ENCODE measurements around the gene KCNN3.

Gene KCNN3

DNA sequence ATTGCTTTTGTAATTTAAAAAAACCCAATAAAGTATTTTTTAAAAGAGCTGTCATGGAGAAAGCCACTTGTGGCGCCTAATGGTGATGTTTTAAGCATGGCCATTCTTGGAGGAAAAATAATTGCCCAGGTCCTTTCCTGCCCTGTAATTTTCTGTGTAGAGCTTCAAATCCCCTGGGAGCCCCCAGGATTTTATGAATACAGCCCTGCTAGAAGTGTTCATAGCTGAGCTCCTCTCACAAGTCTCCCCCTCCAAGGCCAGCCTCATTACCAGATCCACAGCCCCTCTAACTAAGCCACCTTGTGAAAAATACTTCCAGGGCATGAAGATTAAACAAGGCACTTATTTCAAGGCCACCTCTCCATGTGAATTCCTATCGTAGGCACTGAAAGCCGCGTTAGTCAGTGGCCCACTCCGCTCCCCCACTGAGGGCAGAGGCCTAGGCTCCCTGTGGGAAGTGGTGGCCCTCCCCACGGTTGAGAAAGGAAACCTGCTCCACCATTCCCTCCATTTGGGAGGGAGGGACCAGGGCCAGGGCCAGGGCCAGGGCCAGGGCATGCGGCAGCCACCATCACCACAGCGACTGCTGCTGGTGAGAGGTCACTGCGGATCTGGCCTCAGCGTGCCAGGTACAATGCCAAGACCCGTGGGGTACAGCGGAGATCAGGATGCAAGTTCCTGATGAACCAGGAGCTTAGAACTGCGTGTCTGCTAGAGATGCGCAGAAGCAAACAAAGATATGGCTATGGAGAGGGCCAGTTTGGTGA is 83.1 kb downstream of the KCNN3 start:
- FAIRE-seq = no peak

DNA sequence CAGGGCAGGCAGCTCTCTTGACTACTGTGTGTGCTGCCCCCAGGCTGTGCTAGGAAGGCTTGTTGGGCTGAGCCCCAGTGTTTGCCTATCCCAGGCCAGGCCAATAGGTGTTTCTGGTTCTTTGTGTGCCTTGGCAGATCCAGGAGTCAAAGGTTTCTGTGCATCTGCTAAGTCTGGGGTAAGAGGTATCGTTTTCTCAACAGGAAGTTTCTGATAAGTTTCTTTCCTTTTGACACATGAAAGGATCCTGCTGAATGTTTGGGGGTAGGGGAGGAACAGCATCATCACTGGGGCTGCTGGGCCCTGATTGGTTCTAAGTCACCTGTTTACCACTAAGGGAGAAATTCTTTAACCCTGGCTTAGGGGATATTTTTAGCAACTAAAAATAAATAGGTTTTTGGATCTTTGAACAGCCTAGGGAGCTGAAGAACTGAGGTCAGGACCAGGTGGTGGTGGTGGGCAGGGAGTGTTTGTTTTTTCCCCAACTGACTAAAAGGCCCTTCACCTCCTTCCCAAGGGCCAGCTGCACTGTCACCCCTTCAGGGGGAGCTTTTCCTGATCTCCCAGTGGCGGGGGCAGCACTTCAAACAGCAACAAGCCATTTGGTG is 85.1 kb downstream of the KCNN3 start:
- FAIRE-seq = no peak

DNA sequence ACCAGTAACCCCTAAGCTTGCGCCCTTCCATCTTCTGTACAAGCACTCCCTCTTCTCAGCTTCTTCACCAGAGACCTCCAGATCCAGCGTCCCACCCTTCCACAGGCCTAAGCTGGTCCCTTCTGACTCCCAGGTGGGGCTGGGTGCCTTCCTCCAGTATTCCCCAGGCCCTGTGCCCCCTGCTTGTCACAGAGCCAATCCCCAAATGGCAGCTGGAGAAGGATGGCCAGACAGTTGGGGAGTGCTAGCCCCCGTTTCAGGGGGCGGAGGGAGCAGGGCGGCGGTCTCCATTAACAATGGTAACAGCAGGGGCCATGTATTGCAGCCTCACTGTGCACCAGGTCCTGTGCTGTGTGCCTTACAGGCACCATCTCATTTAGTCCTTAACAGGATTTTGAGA is 85.7 kb downstream of the KCNN3 start:
- FAIRE-seq = no peak

DNA sequence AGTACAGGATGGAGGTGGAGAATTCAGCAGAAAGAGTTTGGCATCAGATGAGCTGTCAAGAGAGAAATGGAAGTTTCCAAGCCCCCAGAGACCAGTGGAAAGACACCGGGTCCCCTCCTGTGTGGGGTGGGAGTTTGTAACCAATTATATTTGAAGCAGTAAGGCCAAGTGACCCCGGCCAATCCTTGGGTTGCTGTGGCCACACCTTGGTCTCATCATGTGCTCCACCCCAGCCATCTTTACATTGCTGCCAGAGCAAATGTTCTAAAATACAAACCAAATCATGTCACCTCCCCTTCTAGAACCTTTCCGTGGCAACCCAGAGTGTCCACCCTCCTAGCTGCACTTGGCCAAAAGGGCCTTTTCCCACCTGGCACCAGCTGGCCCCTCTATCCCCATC is 86.1 kb downstream of the KCNN3 start:
- FAIRE-seq = no peak

DNA sequence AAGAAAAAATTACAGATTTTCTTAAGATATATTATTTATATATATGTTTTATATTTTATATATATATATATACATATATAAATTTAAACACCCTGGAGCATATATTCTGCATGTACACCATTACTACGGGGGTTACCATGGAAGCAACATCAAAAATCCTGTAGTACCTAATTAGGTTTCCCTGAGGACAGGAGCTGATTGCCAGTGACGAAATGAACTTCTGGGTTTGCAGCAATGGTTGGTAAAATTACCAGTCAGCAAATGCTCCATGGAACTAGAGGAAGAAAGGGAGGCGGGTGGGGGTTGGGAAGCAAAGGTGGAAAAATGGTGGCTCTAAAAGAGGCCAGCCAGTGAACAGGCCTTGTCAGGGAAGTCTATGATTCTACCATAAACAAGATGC is 89.5 kb downstream of the KCNN3 start:
- no peak for FAIRE-seq

DNA sequence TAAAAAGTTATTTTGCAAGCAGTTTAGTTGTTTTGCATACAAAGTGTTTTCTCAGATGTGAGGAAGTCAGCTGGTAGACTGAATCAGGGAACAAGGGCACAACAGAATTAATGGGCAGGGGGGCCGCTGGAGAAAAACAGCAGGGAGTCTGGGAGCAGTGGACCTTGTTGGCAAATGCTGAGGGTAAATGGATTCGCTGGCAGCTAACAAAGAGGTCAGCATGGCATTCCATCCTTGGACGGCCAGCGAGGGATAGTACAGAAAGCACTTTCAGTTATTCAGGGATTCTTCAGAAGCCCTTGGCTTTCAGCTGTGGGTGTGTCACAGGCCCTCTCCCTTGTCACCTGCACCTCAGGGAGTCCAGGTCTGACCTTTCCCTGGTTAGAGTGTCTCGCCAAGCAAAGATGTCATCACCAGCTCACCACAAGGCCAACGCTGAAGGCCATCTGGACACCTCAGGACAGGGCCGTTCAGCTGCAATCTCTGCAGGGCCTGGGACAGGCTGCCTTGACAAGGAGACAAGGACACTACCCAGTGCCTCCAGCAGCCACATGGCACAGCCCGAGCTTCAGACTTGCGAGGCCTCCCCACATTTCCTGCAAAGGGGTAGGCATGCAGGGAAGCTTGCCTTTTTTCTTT is 90.4 kb downstream of the KCNN3 start:
- no peak for FAIRE-seq

DNA sequence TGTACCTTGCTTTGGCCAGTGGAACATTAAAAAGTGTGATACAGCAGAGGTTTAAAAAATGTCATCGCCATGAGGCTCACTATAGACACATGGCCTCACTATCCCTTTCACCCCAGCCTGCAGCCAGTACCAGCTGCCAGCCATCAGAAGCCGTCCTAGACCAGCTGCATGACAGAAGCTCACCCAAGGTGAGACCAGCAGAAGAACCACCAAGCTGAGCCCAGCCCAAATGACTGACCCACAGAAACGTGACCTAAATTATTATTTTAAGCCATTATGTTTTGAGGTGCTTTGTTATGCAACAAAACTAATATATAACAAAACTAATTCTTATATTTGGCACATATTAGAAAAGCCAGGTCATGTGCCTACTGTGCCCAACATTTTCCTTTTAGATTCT is 91.1 kb downstream of the KCNN3 start:
- FAIRE-seq = no peak

DNA sequence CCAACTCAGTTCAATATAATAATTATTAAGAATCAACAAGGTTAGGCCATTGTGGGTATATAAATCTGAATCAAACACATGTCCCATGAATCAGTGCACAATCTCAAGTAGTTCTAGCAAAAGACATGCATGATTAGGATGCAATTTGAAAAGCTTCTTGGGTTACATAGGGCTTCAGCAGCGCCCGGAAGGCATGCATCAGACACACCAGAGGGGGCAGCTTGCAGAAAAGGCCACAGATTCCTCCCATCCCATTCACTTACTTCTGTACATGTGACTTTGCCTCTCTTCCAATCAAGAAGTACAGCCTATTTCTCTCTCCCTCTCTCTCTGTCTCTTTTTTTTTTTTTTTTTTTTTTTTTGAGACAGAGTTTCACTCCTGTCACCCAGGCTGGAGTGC is 91.8 kb downstream of the KCNN3 start:
- no peak for FAIRE-seq

DNA sequence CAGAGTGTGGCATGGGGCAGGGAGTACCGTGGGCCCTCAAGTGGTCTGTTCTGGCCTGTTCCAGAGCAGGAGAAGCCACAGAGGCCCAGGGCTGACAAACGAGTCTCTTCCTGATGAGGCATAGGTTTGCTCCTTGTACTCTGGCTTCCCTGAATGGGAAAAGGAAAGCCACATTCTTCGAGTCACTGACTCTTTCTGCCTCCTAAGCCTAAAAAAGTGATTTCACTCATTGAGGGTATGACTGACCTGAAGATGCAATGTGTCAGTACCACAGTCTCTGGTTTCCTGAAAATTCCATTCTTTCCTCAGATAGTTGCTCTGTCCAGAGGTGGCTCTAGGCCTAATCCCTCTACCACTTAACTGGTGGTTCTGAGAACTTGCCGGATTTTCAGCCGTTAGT is 92.3 kb downstream of the KCNN3 start:
- FAIRE-seq = no peak

DNA sequence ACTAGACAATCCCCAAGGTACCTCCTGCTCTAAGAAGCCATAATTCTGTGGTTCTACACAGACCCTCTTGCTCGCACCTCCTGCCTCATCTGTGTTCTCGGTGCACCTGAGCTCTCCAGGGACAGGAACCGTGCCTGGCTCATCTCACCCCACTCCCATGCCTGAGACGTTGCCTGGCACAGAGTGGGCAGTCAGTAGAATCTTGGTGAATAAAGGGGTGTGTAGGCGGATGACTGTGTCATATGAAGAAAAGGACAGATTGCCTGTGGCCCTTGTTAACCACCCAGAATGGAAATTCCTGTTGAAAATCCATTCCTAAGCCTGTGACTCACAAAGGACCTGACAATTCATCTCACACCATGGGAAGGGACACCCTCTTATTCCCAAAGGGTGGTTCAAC is 92.9 kb downstream of the KCNN3 start:
- FAIRE-seq = no peak

DNA sequence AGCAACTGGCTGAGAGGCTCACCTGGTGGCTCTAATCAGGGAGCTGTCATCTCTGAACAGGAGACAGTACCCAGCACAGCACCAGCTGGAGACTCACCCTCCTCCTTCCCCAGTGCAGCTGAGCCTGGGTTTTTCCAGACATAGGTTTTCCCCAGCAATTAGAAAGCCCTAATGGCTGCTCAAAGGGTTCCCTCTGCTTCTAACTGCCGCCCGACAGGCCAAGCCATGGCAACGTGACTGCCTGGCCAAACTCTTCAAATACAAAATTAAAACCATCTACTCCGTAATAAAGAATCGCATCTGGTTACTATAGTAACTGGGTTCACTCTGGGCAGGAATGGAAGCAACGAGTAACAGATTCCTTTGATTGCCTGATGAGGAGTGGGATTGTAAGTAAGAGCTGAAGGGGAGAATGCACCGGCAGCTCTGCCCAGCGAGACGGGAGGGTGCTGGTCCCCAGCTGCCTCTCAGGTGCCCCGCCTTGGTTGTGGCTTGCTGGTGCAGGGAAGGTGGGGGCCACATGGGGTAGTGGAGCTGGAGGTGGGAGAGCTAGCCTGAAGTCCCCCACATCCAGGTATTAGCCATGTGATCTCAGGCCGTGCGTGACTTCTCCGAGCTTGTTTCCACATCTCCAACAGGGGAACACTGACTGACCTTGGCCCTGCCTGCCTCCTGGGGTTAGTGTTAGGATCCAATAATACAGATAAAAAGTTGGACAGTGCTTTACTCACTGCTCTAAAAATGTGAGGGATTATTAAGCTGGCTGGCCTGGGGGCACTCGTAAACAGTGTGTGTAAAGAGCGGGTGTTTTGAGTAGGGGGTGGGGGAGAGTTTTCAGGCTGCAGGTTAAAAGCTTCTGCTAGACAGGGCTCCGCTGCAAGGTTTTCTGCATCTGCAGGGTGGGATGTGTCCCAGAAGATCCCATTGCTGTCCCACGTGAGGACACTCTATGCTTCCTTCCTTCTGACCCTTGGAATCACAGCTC is 94.2 kb downstream of the KCNN3 start:
- FAIRE-seq = no peak

DNA sequence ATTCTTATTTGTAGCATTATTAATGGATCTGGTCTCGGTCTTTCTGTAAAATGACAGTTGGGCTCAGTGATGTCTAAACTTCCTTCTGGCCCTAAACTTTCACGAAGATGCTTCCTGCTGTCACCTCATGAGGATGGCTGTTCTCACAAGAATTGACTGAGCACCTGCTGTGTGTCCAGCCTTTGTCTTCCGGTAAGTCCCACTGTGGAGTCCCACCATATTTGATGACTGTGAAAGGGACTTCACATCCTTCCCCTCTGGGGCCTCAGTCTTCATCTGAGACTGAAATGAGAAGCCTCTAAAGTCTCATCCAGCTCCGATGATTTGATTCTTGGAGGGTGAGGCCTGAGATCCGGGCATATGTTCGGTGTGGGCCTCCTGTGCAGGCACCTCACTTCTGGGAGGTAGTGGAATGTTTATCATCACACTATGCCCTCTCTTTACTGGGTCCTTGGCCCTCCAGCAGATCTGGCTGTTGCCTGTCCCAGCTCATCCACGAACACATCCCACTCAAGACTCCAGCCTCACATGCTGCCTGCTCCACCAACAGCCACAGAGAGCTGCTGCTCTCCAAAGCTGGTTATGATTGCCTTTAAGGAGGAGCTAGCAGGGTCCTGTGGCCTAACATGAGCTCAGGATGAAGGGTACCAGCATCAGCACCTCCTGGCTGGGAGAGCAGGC is 95.8 kb downstream of the KCNN3 start:
- no peak for FAIRE-seq

DNA sequence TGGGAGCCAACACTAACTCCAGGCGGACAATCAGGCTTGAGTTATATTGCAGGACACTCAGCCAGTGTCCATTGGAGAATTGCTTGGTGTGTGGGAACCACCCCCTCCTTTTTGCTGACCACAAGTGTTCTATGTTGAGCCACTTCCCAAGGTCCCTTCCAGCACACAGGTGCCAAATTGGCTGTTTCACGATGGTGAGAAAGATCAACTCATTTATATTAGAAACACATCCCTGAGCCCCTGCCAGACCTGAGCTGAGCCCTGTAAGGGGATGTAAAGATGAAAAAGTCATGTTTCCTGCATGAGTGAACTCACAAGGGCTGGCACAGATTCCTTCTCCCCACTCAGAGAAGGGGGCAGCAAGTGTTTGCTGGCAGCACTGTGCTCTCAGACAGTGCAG is 96.5 kb downstream of the KCNN3 start:
- no peak for FAIRE-seq

DNA sequence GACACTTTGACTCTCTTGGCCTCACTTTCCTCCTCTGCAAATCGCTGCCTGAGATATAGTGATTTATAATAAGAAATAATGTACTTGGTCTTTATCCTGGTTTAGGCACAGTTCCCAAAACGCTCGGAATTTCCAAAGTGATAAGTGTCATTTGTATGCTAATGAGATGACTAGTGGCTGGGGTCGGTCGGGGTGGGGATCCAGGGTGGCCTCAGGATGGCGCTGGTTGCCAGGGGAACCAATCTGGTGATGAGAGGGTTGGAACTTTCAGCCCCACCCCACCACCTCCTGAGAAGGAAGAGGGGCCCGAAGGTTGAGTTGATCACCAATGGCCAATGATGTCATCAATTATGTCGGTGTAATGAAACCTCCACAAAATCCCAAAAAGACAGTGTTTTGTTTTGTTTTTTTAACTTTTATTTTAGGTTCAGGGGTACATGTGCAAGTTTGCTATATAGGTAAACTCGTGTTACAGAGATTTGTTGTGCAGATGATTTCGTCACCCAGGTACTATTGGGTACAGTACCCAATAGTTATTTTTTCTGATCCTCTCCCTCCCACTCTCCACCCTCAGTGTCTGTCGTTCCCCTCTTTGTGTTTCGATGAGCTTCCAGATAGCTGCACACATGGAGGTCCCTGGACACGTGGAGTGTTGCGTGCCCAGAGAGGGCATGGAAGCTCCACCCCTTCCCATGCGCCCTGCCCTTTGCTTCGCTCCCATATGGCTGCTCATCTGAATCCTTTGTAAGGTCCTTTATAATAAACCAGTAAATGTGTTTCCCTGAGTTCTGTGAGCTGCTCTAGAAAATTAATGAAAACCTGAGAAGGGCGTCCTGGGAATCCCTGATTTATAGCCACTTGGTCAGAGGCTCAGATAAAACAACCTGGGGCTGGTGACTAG is 97.2 kb downstream of the KCNN3 start:
- no peak for FAIRE-seq

DNA sequence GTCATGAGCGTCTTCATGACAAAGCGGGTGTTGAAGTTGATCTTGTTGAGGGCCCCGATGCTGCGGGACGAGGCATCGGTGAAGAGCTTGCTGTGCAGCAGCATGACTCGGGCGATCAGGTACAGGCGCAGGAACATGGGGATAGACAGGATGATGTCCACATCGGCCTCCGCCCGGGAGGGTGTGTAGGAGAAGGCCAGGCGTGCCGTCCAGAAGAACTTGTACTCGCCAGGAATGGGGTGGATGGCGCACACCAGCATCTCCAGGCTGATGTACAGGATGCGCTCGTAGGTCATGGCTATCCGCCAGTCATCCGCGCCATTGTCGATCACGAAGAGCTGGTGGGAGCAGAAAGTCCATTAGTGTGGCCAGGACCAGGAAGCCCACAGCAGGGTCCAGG is 98.0 kb downstream of the KCNN3 start:
- no peak for FAIRE-seq

DNA sequence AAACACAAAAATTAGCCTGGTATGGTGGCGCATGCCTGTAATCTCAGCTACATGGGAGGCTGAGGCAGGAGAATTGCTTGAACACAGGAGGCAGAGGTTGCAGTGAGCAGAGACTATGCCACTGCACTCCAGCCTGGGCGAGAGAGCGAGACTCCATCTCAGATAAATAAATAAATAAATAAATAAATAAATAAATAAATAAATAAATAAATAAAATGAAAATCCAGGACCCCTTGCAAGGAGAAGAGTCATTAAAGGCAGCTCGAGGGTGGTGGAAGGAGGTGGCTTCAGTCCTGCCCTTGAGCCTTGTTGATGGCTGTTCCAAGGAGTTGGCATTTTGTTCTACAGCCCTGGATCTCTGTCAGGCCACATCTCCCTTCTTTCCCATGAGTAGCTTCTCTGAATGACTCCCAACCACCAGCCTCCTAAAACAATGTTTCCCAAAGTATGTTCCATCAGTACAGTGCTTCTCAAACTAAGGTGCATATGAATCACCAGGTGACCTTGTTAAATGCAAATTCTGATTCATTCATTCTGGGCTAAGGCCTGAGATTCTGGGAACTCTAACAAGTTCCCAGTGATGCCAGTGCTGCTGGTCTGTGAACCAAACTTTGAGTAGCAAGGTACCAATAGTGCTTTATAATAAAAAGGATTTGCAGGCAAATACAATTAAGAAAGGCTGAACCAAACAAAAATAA is 99.0 kb downstream of the KCNN3 start:
- FAIRE-seq = no peak

DNA sequence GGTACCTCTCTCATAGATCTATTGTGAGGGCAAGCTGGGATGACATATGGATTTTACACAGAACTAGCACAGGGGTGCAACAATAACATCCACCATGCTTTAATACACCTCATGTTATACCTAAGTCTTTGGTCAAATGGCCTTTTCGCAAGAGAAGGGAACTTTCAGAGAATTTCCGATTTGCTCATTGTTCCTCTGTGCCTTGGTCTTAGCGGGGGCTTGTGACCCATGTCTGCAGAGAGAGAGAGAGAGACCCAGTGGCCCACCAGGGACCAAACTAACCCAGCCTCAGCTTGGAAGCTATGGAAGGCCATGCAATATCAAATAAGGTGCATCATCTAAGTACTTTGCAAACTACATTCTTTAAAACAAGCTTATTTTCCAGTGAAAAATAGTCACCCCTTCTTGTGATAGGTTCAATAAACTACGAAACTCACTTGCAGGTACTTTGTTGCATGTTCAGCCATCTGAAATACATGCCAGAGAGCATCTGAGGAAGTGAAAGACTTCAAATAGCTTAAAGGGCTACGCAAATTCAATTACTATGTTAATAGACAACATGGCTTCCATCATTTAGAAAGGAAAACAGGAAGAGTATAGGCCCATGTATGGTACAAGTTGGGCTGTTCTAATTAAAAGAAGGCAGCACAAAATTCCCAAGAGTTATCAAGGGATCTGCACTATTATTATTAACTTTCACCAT is 100.7 kb downstream of the KCNN3 start:
- FAIRE-seq = no peak

DNA sequence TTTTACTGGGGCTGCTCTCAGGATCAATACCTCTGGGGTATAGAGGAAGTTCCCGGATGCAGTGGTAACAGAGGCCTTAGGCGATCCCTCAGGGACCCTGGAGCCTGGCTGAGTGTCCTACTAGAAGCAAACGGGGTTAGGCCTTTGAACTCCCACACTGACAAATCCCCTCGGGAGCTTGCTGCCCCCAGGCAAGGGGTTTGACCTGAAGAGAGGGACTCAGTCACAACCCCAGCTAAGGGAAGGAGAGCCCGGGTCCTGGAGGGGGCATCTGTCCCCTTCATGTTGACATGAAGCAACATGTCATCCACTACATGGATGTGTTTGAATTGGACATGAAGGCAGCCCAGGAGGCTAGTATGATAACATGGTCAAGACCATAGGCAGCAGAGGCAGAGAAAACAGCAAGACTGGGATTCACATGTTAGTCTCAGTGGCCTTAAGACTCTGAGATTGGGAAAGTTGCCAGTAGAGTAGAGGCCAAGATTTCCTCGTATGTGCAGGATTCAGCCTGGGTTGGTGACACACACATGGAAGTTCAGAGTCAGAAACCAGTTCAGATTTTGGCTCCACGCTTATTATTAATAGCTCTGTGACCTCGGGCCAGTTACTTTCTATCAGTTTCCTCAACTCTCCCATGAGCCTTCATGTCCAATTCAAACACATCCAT is 101.5 kb downstream of the KCNN3 start:
- FAIRE-seq = no peak
